Breast epithelium (tissue), 4 donors: ENCODE results near the gene MED8. TPM values are rescaled to one million over a fixed set of nuclear protein-coding genes. Genes with fewer than 3 reads are reported as not detected.

ENCODE experiments used
- DNase-seq, 2 donors: peaks; one replicate each; pipeline ENCODE4 v3.0.0-alpha.2; 2019; ENCODE audit warnings: low spot score in 2 of 2
- H3K27ac ChIP-seq, 2 donors: fragments of 200-600 bp; sonication (generic) in 1 of 2; one replicate each; pipeline ENCODE4 v1.5.1; 2016 to 2019; ENCODE audit warnings: mild to moderate bottlenecking in 1 of 2
- H3K27me3 ChIP-seq, 2 donors: fragments of 200-600 bp; sonication (generic) in 1 of 2; one replicate each; pipeline versions ENCODE4 v1.5.1 to v1.6.0; 2017 to 2019; ENCODE audit warnings: control low read depth in 1 of 2, mild to moderate bottlenecking in 1 of 2
- H3K36me3 ChIP-seq: fragments of 200-600 bp; one replicate; pipeline ENCODE4 v1.5.1; 2019
- H3K4me1 ChIP-seq, 2 donors: fragments of 200-600 bp; sonication (generic); one replicate each; pipeline ENCODE4 v1.5.1; 2016 to 2019; ENCODE audit warnings: control low read depth in 1 of 2
- H3K4me3 ChIP-seq, 3 donors: fragments of 200-600 bp; sonication (generic); 1 replicate in 2 of 3; 2 replicates in 1 of 3; pipeline ENCODE4 v1.5.1; 2016 to 2019; ENCODE audit warnings: mild to moderate bottlenecking in 3 of 3, moderate library complexity in 2 of 3
- H3K9me3 ChIP-seq, 2 donors: fragments of 200-600 bp; sonication (generic) in 1 of 2; one replicate each; pipeline ENCODE4 v1.5.1; 2016 to 2019; ENCODE audit warnings: control low read depth in 1 of 2
- POLR2A ChIP-seq: fragments of 450-650 bp; IDR thresholded peaks from one replicate; pipeline ENCODE4 v1.6.1; 2016; ENCODE audit warnings: antibody characterized with exemption, mild to moderate bottlenecking, moderate library complexity
- POLR2AphosphoS5 ChIP-seq, 3 donors: sonication (generic); formaldehyde crosslinking; IDR thresholded peaks; one replicate each; pipeline ENCODE4 v1.6.1; 2017; ENCODE audit warnings: antibody characterized with exemption in 3 of 3
- intact Hi-C: fragments of 100-400 bp; cut with DNase I; formaldehyde crosslinking; loops from one replicate; pipeline ENCODE4 v1.15.1; 2023; ENCODE audit warnings: low total_unique reads
- total RNA-seq, 3 donors: library from RNA; depleted of rRNA; stranded (reverse); fragments of >200 nt; gene quantifications; one replicate each; pipeline ENCODE4 v1.1.0, GENCODE V29; 2016
- TF ChIP-seq, protein P1 (sequence below), 3 donors: fragments of 450-650 bp; IDR thresholded peaks; one replicate each; pipeline ENCODE4 v1.5.1; 2016 to 2017; ENCODE audit warnings: antibody characterized with exemption in 3 of 3, mild to moderate bottlenecking in 3 of 3, moderate library complexity in 3 of 3

MED8 gene
- total RNA-seq, 3 donors from 2014 or later: 38.3 to 42.9 (median 38.8) TPM

- DNase-seq: no peak
- H3K36me3 ChIP-seq: peaks cover 53% of the 10 kb centered on the region
- H3K9me3 ChIP-seq: no peaks in the 10 kb centered on the region
- intact Hi-C loops: no loop called here
- no peaks in the 10 kb centered on the region for H3K4me1 ChIP-seq
- no peaks in the 10 kb centered on the region for H3K27me3 ChIP-seq
- TF ChIP-seq, protein P1, sequence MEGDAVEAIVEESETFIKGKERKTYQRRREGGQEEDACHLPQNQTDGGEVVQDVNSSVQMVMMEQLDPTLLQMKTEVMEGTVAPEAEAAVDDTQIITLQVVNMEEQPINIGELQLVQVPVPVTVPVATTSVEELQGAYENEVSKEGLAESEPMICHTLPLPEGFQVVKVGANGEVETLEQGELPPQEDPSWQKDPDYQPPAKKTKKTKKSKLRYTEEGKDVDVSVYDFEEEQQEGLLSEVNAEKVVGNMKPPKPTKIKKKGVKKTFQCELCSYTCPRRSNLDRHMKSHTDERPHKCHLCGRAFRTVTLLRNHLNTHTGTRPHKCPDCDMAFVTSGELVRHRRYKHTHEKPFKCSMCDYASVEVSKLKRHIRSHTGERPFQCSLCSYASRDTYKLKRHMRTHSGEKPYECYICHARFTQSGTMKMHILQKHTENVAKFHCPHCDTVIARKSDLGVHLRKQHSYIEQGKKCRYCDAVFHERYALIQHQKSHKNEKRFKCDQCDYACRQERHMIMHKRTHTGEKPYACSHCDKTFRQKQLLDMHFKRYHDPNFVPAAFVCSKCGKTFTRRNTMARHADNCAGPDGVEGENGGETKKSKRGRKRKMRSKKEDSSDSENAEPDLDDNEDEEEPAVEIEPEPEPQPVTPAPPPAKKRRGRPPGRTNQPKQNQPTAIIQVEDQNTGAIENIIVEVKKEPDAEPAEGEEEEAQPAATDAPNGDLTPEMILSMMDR (IDR thresholded peaks at IDR 0.05): no peak
- TF ChIP-seq POLR2A: no peak
- TF ChIP-seq POLR2AphosphoS5 (IDR thresholded peaks at IDR 0.05): no peak
- no peak overlapping the region for H3K4me3 ChIP-seq
- H3K27ac ChIP-seq: no peak overlapping the region
Measured at GRCh38 chr1:43421976-43422750, 32.6 kb upstream of the MED8 start.

DNA sequence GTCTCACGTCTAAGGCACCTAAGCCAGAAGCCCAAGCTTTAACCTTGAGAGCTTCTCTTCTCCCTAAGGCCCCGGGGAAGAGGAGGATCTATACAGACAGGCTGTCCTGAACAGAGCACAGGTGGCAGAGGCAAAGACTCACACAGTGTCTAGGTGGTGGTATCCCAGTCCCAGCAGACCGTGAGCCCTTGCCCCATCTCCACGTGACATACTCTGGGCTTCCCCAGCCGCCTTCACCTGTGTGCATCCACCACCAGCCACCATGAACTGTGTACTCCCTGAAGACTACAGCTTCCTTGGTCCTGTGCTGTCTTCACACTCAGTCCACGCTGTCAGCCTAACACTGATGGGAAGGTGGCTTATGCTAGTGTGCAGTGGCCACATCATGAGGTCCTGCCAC is 31.8 kb upstream of the MED8 start:
- no peak overlapping the region for H3K4me3 ChIP-seq
- H3K27me3 ChIP-seq: no peaks in the 10 kb centered on the region
- no peaks in the 10 kb centered on the region for H3K4me1 ChIP-seq
- H3K36me3 ChIP-seq: peaks cover 45% of the 10 kb centered on the region
- TF ChIP-seq POLR2A (no peak), POLR2AphosphoS5 (IDR thresholded peaks at IDR 0.05) (no peak)
- TF ChIP-seq, protein P1 (IDR thresholded peaks at IDR 0.05): no peak
- H3K27ac ChIP-seq: no peak overlapping the region
- intact Hi-C loops: no loop called here
- no peak for DNase-seq
- H3K9me3 ChIP-seq: no peaks in the 10 kb centered on the region

DNA sequence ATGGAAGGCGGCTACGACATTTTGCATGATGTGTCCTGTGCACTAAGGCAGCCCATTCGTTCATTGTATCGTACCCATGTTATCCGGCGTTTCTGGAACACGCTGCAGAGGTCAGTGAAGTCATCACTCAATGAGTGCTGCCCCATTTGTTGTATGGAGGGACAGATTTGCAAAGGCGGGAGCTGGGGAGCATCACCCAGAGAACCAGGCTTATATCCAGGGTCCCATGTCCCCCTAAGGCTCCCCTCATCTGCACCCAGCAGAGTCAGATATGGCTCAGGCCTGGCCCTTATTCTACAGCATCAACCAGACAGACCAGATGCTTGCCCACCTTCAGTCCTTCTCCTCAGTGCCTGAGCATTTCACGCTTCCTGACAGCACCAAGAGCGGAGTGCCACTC is 31.3 kb upstream of the MED8 start:
- H3K36me3 ChIP-seq: peaks cover 40% of the 10 kb centered on the region
- TF ChIP-seq POLR2A (no peak), POLR2AphosphoS5 (IDR thresholded peaks at IDR 0.05) (no peak)
- TF ChIP-seq, protein P1 (IDR thresholded peaks at IDR 0.05): no peak
- no peaks in the 10 kb centered on the region for H3K27me3 ChIP-seq
- H3K4me3 ChIP-seq: no peak overlapping the region
- no peaks in the 10 kb centered on the region for H3K4me1 ChIP-seq
- no peak for DNase-seq
- H3K27ac ChIP-seq: no peak overlapping the region
- intact Hi-C loops: no loop called here
- H3K9me3 ChIP-seq: no peaks in the 10 kb centered on the region

- Histone ChIP-seq H3K36me3 (peaks cover 30% of the 10 kb centered on the region), H3K4me1 (no peaks in the 10 kb centered on the region), H3K4me3 (no peak overlapping the region), H3K27ac (no peak overlapping the region), H3K27me3 (no peaks in the 10 kb centered on the region), H3K9me3 (no peaks in the 10 kb centered on the region)
- intact Hi-C loops: no loop called here
- no peak for DNase-seq
- no peak for TF ChIP-seq POLR2A
- TF ChIP-seq POLR2AphosphoS5 (IDR thresholded peaks at IDR 0.05): no peak
- TF ChIP-seq, protein P1 (IDR thresholded peaks at IDR 0.05): no peak
Measured at GRCh38 chr1:43419627-43420425, 30.2 kb upstream of the MED8 start.

GRCh38 chr1:43418858-43419257 is 29.3 kb upstream of the MED8 start:
- Histone ChIP-seq H3K27me3 (no peaks in the 10 kb centered on the region), H3K27ac (no peak overlapping the region), H3K9me3 (no peaks in the 10 kb centered on the region), H3K4me3 (no peak overlapping the region), H3K4me1 (no peaks in the 10 kb centered on the region), H3K36me3 (peaks cover 29% of the 10 kb centered on the region)
- intact Hi-C loops: no loop called here
- DNase-seq: no peak
- TF ChIP-seq, protein P1 (IDR thresholded peaks at IDR 0.05): no peak
- TF ChIP-seq POLR2A: no peak
- TF ChIP-seq POLR2AphosphoS5 (IDR thresholded peaks at IDR 0.05): no peak
